ENCODE results near the gene STRN3.
"Not testable (repeated sequence)": the region's sequence is repeated elsewhere in the genome, so short reads cannot be mapped to it uniquely, and the experiment has no call there.

Gene STRN3, protein sequence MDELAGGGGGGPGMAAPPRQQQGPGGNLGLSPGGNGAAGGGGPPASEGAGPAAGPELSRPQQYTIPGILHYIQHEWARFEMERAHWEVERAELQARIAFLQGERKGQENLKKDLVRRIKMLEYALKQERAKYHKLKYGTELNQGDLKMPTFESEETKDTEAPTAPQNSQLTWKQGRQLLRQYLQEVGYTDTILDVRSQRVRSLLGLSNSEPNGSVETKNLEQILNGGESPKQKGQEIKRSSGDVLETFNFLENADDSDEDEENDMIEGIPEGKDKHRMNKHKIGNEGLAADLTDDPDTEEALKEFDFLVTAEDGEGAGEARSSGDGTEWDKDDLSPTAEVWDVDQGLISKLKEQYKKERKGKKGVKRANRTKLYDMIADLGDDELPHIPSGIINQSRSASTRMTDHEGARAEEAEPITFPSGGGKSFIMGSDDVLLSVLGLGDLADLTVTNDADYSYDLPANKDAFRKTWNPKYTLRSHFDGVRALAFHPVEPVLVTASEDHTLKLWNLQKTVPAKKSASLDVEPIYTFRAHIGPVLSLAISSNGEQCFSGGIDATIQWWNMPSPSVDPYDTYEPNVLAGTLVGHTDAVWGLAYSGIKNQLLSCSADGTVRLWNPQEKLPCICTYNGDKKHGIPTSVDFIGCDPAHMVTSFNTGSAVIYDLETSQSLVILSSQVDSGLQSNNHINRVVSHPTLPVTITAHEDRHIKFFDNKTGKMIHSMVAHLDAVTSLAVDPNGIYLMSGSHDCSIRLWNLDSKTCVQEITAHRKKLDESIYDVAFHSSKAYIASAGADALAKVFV

DNA sequence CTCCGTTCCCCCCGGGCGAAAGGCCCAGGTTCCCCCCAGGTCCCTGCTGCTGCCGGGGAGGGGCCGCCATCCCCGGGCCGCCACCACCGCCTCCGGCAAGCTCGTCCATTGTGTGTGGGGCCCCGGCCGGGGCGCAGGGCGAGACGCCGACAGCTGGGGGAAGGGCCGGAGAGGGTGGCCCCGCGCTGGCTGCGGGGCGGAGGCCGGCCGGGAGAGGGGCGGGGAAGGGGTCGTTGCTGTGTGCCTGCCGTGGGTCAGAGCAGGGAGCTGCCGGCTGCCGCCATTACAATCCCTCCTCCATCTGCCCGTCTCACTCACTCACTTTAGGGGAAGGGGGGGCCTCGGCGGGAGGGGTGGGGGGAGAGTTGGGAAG lies at the start of gene STRN3:
STRN3 (minus strand) TSS at position 303 of the 373 bp plus-strand sequence; CDS start at position 109, 194 bp downstream.
- DNase-seq: no peak

GRCh38 chr14:31075144-31075543 lies 49.0 kb upstream of the STRN3 start:
- DNase-seq: no peak

DNA sequence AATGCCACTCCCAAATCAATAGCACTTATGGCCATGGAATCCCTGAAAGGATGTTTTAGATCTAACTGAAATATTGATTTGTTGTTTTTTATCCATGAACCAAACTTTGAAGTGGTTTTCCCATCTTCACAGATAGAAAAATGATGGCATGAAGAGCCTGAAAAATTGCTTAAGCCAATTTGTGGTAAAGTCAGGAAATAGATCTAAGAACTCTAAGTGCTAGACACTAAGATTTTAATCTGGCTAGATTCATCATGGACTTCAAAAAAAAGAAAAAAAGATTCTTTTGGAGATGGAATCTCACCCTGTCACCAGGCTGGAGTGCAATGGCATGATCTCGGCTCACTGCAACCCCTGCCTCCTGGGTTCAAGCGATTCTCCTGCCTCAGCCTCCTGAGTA lies 45.0 kb upstream of the STRN3 start:
- DNase-seq: no peak

- no peak for DNase-seq
These were observed 44.3 kb upstream of the STRN3 start for GRCh38 chr14:31070431-31070830.

DNA sequence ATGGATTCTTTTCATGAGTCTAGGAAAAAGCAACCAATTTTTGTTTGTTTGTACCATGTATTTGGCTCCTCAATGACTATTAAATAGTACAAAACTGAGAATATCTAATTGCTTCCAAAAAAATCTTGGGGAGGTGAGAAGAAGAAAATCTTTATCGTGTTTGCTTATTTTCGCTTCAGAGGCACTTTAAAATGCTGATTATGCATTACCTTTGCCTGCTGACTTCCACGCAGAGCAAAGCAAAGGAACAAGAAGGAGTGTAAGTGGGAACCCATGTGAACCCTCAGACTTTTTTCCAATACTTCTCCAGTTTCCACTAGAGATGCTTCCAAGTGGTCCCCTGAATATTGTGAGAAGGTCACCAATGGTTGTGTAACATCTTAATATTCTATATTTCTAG lies 43.2 kb upstream of the STRN3 start:
- no peak for DNase-seq

DNA sequence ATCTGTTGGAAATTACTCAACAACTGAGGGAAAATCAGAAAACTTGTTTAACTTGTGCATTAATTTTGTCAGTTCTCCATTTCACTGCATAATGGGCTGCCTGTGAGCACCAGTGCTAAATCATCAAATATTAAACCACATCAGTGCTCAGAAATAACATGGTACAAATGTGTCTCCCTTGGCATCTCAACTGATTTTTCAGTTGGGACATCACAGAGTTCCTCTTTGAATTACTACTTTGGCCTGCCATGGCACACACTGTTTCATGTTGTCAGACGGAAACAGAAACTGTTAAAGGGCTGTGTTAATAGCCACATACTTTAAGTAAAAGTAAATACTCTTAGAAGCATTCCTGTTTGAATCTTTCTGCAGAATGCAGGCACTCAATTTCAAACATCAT lies 42.1 kb upstream of the STRN3 start:
- no peak for DNase-seq

- not testable (repeated sequence) for DNase-seq
These were observed 36.7 kb upstream of the STRN3 start for GRCh38 chr14:31062908-31063307.

- DNase-seq: no peak
These were observed 34.2 kb upstream of the STRN3 start for GRCh38 chr14:31060253-31060875.

DNA sequence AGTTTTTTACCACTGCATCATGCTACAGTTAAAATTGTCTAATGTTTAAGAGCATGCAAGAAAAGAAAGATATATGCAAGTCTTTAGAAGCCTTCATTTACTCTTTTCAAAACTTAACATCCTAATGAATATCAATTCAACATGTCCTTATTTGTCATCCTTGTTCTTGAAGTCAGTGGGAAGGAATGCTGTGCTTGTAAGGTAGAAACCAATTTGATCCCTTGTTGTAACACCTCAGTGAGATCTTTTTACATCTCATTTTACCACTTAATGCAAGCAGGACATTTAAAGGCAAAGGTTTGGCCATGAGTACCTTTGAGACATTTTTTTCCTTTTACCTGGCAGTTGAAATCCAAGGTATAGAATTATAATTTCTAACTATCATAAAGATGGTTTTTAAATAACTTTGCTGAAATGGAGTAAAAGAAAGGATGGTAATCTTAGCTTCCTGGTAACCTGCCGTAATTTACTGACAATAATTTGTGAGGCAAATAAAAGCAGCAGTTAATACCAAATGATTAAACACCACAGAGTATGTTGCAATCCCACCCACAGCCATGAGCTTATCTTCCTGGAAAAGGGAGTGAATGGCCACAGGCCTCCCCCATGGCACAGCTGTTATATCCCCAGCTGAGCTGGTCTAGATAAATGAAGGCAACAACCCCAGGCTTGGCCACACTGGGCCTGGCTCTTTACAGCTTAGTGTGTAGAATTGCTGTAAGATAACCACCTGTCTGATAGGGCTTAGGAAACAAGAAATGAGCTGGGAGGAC lies 33.2 kb upstream of the STRN3 start:
- no peak for DNase-seq

DNA sequence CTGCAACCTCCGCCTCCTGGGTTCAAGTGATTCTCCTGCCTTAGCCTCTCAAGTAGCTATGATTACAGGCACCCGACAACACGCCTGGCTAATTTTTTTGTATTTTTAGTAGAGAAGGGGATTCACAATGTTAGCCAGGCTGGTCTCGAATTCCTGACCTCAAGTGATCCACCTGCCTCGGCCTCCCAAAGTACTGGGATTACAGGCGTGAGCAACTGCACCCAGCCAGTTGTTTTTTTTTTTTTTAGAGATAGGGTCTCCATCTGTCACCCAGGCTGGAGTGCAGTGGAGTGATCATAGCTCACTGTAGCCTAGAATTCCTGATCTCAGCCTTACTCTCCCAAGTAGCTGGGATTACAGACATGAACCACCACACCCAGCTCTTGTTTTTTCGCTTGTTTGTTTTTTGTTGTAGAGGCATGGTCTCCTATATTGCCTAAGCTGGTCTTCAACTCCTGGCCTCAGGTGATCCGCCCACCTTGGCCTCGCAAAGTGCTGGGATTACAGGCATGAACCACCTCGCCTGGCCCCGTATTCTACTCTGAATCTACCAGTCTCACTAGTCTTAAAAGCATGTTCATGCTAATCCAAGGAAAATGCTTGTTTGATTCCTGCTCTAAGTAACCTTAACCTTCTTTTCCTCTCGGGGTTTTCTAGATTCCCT lies 31.7 kb upstream of the STRN3 start:
- no peak for DNase-seq

- no peak for DNase-seq
These were observed 30.9 kb upstream of the STRN3 start for GRCh38 chr14:31057035-31057434.

DNA sequence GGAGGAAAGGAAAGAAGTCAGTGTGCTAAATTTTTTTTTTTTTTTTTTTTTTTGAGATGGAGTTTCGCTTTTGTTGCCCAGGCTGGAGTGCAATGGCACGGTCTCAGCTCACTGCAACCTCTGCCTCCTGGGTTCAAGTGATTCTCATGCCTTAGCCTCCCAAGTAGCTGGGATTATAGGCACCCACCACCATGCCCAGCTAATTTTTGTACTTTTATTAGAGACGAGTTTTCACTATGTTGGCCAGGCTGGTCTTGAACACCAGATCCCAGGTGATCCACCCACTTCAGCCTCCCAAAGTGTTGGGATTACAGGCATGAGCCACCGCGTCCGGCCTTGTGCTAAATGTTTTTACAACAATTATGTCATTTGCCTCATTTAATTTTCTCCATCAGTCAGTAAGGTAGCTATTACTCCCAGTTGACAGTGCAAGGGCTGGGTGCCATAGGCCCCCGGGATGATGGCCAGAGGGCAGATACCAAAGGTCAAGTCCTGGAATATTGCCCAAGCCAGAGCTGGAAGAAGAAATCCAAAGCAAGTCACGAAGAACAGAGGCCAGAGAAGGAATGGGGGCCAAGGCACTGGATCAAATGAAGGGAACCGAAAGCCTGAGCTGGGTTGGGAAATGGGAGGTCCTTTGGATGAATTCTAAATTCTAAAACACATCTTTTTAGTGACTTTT lies 26.9 kb upstream of the STRN3 start:
- DNase-seq: not testable (repeated sequence)

DNA sequence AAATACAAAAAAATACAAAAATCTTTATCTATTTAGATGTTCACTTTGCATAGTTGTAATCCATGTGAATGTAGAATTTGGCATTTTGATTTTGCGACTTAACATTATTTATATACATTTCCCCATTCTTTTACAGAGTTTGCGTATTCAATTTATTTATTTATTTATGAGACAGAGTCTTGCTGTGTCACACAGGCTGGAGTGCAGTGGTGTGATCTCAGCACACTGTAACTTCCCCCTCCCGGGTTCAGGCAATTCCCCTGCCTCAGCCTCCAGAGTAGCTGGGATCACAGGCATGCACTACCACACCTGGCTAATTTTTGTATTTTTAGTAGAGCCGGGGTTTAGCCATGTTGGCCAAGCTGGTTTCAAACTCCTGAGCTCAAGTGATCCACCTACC lies 25.3 kb upstream of the STRN3 start:
- no peak for DNase-seq

DNA sequence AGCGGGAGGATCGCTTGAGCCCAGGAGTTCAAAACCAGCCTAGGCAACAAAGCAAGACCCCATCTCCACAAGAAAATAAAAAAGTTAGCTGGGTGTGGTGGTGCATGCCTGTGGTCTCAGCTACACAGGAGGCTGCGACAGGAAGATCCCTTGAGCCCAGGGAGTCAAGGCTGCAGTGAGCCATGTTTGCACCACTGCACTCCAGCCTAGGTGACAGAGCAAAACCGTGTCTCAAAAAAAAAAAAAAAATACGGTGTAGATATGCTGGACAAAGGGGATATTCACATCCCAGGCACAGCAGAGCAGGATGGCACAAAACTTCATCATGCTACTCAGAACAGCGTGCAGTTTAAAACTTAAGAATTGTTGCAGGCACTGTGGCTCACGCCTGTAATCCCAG lies 24.8 kb upstream of the STRN3 start:
- no peak for DNase-seq

DNA sequence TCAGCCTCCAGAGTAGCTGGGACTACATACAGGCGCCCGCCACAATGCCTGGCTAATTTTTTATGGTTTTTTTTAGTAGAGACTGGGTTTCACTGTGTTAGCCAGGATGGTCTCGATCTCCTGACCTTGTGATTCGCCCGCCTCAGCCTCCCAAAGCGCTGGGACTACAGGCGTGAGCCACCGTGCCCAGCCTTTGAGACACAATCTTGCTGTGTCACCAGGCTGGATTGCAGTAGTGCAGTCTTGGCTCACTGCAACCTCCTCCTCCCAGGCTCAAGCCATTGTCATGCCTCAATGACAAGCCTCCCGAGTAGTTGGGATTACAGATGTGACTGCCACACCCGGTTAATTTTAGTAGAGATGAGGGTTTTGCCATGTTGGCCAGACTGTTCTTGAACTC lies 21.3 kb upstream of the STRN3 start:
- DNase-seq: no peak

- DNase-seq: no peak
These were observed 19.4 kb upstream of the STRN3 start for GRCh38 chr14:31045501-31046080.

DNA sequence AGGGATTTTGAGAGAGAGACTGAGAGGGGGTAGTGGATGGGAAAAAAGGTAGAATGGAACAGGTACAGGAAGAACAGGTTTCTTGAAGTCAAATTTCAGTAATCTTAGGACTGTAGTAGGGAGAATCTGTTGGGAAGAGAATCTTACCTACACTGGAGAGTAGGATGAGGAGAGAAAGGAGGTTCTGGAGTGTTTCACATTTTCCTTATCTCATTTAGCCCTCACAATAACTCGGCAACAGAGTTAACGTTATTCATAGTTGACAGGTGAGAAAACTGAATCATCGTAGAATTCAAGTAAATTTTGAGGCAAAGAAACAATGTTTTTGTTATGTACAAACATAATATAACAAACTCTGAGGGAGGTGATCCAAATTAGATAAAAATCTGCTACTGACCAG lies 17.2 kb upstream of the STRN3 start:
- no peak for DNase-seq

DNA sequence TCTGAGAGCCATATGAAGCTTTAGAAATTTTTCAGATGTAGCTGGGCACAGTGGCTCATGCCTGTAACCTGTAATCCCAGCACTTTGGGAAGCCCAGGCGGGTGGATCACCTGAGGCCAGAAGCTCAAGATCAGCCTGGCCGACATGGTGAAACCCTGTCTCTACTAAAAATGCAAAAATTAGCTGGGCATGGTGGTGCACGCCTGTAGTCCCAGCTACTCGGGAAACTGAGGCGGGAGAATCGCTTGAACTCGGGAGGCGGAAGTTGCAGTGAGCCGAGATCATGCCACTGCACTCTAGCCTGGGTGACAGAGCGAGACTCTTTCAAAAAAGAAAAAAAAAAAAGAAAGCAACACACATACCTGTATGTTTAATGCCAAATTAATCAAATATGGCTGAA lies 16.7 kb upstream of the STRN3 start:
- not testable (repeated sequence) for DNase-seq

- no peak for DNase-seq
These were observed 16.1 kb upstream of the STRN3 start for GRCh38 chr14:31042300-31042699.

DNA sequence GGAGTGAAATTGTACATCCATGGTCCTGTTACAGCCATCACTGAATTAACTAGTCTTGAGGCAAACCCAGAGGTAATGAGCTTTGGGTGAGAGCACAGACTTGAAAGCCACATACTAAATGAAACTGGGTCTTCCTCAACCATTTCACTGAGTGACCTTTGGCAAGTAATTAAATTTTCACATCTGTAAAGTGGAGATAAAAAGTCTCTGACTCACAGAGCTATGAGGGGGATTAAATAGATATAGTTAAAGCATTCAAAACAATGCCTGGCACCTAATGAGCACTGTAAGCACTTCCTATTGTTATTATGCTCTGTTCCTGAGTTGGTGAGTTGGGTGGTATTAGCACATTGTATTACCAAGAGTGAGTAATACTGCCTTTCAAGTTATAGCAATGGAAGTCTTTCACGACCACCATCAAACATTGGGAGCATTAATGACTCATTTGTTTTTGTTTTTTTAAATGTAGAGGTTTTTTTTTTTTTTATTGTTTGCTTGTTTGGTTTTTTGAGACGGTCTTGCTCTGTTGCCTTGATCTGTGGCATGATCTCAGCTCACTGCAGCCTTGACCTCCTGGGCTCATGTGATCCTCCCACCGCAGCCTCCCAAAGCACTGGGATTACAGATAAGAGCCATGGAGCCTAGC lies 12.5 kb upstream of the STRN3 start:
- DNase-seq: no peak

- no peak for DNase-seq
These were observed 11.6 kb upstream of the STRN3 start for GRCh38 chr14:31037709-31038221.
